ENCODE data around the gene RECQL5.

Gene RECQL5

DNA sequence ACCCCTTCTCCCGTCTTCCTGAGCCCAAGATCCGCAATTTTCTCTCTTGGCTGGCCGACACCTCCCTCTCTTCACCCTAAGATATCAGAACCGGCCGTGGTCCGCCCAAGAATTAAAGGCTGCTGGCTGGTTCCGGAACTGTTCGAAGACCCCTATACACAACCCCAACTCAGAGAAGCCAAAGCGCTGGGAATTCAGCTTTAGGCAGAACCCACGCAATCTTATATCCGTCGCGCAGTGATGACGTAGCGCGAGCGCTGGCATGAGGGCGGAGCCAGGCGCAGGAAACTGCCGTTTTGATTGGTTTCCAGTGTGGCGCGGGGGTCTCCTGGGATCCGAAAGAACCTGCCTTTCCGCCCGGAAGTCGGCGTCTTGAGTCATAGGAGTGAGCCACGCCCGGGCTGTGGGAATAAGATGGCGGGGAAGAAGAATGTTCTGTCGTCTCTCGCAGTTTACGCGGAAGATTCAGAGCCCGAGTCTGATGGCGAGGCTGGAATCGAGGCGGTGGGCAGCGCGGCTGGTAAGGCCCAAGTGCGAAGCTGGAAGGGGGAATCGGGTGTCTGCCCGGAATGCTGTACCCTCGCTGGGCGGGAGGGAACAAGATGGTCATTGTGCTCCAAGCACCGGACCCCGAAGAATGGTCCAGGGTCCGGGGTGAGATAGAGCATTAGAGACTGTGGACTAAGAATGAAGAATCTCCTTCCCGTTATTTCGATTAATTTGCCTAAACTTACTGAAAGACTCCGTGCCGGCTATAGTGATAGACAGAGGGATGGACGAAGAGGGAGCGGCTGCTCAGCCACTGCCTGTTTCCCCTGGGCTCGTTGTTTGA, at the start of gene RECQL5, which contains the start of gene SAP30BP:
RECQL5 (minus strand) TSS at position 196 of the 832 bp plus-strand sequence. CDS start 597 bp downstream, outside the sequence.
SAP30BP (plus strand) TSS at position 380 of the 832 bp plus-strand sequence; CDS start at position 415, 35 bp downstream.
- peak; percentile 99 for DNase-seq

DNA sequence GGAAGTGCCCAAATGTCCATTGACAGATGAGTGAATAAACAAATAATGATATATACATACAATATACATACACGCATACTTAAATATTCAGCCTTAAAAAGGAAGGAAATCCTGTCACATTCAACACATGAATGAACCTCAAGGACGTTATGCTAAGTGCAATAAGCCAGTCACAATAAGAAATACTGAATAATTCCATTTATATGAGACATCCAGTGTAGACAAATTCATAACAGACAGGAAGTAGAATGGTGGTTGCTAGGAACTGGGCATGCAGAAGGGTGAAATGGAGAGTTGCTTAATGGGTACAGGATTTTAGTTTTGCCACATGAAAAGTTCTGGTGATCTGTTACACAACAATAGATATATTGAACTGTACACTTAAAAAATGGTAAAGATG, 45.5 kb upstream of the RECQL5 start:
- DNase-seq, result no peak

DNA sequence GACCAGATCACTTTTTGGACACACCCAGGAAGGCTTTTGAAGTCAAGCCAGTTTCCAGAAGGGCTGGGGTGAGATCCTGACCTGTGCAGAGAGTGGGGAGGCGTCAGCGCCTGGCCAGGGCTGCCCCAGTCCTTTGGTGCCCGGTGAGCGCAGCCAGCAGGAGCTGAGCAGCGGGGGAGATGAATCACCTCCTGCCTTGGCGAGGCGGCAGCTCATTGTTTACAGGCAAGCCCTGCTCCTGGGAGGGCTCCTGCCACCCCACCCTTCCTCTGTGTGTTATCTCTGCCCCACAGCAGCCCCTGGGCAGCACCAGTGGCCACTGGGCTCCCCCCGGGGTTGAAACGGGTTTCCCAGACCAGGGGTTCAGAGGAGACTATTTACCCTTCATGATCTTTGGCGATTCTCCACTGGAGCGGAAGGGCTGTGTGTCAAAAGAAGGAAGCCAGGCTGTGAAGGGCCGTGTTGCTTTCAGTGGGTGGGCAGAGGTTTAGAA, 40.2 kb upstream of the RECQL5 start:
- no peak for DNase-seq

DNA sequence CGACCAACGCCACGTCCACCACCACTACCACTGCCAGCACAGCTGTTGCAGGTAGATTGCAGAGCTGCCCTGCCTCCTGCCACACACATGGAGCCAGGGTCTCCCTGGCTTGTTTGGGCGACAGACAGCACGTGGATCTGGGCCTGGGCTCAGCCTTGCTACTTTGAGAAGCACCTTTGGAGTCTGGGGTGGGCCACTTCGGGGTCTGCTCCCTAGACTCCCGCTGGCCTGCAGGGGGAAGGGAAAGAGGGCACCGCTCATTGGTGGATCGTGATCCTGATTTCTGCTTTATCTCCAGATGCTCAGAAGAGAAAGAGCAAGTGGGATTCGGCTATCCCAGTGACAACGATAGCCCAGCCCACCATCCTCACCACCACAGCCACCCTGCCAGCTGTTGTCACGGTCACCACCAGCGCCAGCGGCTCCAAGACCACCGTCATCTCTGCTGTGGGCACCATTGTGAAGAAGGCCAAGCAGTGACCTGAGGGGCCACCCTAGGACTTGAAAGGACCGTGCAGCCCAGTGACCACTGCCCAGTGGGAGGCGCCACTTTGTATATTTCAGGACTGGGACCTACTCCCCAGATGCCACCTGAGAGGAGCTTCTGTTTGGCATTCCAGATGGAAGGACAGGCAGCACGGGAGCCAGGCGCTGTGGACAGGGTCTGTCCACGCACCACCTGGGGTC, 39.2 kb upstream of the RECQL5 start:
- DNase-seq, result no peak

DNA sequence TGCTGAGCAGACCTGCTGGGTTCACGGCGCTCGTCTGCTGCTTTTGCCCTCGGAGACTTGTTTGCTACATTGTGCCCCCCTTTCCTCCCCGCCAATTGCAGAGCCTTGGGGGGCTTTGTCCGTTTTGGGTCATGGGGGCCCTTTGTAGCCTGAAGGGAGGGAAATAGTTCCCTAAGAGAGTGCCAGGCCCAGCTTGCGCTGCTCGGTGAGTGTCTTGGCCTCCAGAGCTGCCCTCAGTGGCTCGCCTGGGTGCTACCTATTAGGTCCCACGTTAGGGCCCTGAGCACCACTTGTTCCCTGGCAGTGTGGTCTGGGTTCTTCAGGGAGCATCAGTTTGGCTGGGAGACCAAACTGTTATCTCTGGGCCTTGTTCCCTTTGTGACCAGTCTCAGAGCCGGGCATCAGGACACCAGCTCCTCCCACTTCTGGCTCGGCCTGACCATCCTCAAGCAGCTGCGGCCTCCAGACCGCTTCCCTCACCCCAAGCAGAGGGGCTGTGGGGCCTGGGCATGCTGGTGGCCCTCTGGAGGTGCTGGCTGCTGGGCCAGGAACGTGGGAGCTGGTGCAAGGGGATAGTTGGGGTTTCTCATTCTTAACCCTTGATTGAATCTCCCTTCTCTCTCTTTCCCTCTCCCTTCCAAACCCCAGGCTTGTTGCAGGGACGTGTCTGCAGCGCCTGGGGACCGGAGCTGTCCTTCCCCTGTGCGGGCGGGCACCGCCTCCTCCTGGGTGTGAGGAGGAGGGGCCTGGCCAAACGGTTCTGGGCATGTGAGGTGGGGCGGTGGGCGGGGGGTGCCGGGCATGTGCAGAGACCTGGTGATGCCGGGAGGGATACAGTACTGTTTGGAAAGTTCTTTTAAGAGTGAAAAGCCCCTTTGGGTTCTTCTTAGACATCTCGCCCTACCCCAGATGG, 38.3 kb upstream of the RECQL5 start:
- no peak for DNase-seq

DNA sequence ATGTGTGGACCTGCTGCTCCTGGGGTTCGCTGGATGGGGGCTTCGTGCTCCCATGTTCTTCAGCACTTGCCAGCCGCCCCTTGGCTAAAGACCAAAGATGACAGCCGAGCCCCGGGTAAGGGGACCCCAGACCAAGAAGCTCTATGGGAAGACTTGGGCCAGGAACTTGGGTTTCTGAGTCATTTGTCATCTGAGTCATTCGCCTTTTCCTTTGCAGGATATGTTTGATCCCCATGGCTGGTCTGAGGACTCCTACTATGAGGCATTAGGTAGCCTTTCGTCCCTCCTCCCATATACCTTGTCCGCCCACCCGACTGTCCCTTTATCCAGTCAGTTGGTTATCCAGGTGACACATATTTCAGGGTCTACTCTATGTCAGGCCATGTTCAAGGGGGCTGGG, 36.6 kb upstream of the RECQL5 start:
- no peak for DNase-seq

DNA sequence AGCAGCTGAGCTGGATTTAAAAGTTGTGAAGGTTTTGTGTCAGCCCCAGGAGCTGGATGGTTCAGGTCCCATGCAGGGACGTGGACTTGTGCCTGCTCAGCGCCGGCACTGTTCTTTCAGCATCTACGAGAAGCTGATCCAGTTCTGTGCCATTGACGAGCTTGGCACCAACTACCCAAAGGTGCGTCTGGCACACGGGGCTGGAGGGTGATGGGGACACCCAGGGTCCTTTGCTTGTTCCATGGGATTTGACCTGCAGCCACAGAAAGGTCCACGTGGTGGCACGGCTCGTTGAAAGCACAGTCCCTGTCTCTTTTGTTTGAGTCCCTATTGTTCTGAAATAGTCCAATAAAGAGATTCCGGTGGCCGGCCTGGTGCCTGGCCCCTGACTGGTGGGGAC, 36.2 kb upstream of the RECQL5 start:
- no peak for DNase-seq

DNA sequence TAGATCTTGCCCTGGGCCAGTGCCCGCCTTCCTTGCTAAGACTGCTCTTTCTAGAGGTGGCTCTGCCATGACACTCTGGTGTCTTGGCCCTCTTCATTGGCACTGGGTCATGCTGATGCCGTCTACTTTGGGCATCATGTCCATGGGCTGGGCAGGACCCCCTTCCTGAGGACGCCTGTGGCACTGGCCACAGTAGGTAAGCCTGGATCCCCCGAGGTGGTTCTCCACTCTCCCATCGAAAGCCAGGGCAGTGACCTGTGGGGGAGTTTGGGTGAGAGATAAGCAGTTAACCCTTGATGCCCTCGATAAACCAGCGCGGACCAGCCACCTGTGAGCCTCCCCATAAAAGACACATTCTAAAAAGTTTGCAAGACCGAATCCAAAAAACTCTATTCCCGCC, 34.3 kb upstream of the RECQL5 start:
- DNase-seq, result no peak

DNA sequence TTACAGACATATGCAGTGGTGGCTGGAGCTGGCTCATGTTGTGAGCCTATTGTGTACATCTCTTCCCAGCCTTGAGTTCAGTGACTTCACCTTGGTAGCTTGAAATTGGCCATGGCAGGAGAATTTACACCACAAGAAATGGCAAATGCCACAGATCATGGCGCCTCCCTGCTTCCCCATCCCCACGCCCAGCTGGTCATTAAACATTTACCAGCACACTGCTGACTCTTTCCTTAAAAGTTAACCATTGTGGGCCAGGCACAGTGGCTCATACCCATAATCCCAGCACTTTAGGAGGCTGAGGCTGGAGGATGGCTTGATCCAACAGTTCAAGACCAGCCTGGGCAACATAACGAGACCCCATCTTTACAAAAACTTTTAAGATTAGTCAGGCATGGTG, 31.7 kb upstream of the RECQL5 start:
- no peak for DNase-seq

DNA sequence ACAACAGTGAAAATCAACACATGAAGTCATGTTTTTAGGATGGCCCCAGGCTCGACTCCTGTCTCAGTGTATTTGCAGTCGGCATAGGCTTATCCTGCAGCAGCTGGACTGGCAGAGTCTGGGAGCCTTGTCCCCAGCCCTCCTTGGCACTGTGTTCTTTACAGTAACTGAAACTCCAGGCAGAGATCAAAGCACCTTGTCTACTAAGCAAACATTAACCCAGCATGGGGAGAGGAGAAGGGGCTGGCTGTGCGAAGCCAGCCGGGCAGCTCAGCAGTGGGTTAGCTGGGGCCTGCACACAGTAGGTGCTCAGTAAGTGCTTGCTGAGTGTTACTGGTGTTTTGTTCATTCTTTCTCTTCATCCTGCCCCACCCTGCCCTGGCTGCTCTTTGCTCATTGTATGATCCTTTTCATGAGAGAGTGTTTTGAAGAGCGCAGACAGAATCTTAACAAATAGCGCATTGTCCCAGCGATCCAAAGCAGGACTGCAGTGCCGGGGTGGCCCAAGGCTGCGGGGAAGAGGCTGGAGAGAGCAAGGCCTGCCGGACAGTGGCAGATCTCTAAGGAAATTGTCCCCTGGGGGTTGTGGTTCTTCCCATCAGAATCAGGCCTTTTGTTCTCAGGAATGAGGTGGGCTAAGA, 30.8 kb upstream of the RECQL5 start:
- no peak for DNase-seq

DNA sequence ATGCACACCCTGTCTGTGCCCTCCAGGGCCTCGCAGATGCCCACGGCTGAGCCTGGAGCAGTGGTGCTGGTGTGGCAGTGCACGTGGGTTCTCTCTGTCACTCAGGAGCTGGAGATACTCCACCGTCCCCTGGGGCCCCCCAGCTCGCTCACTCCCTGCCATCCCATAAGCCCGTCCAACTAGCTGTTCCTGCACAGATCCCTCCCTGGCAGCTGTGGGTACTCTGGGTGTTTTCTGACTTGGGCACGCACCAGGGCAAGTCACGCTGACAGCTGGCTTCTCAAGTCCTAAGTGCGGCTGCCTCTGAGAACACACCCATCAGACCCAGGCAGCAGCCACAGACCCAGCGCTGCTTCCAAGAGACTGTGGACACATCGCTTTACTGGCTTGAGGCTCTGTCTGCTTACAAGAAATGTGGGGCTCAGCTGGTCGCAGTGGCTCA, 28.9 kb upstream of the RECQL5 start:
- DNase-seq, result no peak

DNA sequence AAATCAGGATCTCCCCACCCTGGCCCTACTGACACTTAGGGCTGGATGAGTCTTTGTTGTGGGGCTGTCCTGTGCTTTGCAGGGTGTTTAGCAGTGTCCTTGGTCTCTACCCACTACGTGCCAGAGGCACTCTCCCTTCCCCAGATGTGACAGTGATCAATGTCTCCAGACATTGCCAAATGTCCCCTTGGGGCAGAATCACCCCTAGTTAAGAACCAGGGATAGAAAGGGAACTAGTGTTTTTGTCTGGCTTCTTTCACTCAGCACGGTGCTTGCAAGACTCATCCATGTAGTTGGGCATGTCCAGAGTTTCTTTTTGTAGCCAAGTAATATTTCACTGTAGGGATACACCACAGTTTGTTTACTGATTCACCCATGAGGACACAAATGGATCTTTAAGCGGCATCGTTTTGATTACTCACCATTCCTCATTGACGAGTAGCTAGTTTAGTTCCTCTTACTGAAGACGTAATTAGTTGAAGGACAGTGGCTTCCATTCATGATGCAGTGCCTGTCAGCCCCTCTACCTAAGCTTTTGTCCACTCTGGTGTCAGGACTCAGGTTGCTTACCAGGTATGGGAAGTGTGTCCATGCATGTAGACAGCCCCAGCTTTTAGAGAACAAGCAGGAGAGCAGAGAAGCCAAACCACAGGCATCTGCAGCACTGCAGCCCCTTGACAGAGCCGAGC, 28.3 kb upstream of the RECQL5 start:
- DNase-seq, result no peak

DNA sequence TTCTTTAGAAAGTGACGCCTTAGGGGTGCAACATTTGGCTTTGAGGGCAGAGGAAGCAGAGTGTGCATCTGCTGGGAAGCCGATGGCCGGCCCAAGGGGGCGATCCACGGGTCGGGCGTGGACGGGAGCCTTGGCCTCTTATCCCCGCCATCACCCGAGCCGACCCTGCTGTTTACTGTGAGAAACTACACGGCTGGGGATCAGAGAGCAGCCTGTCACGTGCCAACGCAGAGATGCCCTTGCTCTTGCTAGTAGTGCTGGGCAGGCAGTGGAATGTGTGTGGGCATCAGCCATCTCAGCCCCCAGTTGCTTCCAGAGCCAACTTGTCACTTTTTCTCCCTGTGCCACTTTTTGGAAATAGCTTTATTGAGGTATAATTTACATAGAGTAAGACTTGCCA, 27.6 kb upstream of the RECQL5 start:
- no peak for DNase-seq

DNA sequence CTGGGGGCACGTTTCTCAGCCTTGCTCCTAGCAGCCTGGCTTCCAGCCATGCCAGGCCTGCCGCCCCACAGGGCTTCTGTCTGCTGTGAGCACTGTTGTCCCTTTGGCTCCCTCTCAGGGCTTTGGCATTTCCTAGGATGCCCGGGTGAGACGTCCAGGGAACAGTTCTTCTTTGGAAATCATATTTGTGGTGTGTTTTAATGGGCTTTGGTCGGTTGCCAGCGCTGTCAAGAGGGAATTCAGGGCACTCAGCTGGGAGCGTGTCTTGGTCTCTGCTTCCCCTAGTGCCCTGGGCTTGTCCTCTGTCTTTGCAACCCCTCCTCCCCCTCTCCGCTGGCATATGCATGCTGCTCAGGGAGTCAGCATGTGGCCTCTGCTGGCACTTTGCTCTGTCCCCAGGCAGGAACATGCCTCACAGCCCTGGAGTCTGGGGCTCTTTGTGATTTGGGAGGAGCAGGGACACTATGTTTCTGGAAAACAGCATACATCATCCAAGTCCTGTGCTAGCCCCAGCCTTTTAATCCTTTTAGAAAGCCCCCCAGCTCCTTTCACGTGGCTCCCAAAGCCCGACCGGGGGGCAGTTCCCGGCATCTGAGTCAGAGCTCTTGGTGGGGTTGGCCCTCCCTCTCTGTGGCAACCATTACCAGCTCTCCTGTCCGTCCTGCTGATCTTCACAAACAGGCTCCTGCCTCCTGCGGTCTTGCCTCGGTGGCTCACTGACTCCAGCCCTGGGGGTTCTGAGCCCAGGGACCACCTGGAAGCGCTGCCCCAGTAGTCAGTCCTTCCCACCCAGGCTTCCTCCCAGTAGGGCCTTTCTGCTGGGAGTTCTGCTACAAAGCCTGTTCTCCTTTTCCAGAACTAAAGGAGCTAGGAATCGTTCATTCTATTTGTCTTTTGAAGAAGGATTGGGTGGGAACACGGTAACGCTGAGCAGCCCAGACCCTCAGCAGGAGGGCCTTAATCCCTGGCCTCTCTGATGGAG, 26.8 kb upstream of the RECQL5 start:
- DNase-seq, result peak; percentile 18

DNA sequence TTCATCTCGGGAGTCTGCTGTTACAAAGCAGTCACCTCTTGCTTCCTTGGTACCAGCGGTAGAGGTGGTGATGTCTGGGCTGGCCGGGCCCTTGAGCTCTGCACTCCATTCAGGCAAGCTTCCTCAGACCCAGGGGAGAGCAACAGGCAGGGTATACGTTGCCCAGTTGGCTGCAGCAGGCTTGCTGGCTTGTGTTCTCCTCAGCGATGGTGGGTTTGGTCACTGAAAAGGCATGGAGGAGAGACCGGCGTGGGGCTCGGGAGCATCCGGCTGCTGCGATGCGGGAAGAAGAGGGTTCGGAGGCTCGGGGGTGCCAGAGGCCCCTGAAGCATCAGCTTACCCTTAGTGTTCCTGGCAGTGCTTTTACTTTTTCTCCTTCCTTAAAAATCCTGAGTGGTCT, 26.0 kb upstream of the RECQL5 start:
- no peak for DNase-seq

DNA sequence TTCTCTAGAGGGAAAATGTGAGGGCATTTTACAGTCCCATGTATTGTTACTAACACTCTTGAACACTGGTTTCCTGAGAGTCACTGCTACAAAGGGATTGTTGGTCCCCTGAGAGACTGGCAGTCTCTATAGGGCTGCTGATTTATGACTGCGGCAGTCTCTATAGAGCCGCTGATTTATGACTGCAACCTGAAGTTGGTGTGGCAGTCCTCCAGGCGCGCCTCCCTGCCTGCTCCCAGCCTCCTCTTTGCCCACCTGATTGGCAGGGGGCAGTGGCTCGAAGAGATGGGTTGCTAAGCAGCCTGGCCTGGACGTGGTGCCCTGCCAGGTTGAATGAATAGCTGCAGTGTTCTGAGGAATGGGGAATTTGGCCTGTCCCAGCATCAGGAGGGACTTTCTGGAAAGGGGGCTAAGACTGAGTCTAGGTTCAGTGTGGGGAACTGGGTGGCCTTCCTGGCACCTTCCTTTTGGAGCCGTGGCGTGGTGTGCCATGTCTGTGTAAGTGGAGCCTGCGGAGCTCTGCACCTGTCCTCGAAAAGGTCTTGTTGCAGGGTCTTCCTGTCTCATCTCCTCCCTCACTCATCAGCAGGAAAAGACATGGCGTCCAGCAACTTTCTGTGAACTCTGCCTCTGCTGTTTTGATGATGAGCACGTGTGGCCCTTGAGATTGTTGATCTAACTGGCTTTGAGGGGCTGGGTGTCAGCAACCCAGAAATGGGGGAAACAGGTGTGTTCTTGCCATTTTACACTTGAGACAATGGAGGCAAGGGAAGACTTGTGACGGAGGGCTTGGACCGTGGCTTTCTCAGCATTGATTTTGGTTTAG, 25.1 kb upstream of the RECQL5 start:
- no peak for DNase-seq

DNA sequence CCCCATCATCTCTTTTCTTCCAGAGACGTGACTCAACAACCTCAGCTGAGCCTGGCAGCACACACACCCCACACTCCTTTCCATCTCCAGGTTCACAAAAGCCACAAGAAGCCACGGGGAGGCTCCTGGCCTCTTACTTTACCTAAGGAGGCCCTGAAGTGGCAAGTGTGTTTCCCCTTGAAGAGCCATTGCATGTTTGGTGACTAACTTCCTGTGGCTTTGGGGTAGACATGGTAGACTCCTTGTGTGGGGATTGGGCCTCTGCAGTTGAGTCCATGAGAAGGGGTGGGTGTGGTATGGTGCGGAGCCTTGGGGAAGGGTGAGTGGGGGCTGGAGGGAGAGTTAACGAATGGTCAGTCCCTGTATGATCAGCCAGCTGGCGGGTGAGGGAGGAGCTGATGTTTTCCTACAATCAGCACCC, 24.4 kb upstream of the RECQL5 start:
- DNase-seq, result no peak

DNA sequence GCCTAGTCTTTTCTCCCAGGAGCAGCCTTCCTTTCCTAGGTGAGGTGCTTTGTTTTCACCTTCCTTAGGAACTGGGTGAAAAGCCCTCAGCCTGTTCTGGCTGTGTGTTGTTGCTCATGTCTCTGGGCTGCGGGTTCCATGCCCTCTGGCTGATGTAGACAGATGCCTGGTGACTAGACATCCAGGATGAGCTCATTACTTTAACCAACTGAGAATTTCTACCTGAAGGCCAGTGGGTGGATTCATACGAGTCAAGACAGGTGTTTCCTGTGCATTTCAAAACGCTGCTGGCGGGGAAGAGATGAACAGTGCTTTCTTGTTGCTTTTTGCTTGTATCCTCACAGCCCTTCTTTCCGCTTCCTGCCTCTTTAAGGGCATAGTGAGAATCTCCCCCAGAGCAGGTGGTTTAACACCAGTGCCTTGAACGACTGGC, 22.5 kb upstream of the RECQL5 start:
- no peak for DNase-seq

DNA sequence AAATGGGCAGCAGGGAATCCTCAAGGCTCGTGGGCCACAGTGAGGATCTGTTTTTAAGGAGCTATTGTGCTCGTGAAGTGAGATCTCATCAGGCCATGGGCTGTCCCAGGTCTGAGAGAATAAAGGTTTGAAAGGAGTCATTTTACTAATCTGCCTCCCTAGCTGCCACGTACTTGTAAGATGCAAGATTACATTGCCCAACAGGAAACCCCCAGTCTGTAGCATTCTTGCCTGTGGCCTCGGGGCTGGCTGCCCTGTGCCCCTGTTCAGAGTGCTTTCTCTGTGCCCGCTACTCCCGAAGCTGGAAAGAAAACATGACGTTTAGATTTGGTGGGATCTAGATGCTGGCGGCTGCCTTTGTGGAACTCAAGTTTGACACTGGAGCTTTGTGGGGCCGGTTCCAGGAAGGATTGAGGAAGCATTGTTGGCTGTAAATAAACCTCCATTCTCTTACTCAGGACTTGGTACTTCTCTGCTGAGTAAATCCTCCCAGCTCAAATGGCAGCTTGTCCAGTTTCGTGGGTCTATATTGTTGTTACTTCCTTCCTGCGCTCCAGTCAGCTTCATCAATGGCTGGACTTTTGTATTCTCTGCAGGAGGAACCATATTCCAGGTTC, 21.4 kb upstream of the RECQL5 start:
- DNase-seq, result no peak

Data from NCI-H69 (cell line).